Activated naive CD8-positive, alpha-beta T cell treated with anti-CD3 and anti-CD28 coated beads, Interleukin-2, amount 10 ng/mL, durations not matched to agents 7 days and 5 days (primary cell): ENCODE results near the gene LRP10. TPM values are rescaled to one million over a fixed set of nuclear protein-coding genes. Genes with fewer than 3 reads are reported as not detected.
A peak's percentile ranks its signal among the peaks of the same experiment; 100 is the strongest.

Experiments used
- ATAC-seq: fragments of 150-1000 bp; cut with Tn5 transposase; one replicate; pipeline ENCODE4 v1.10.0; 2021; ENCODE audit warnings: low read depth, moderate library complexity
- POLR2A ChIA-PET: fragments of 350-600 bp; sonication (Branson Sonifier 250); formaldehyde crosslinking; loops from one replicate; lab custom pipeline; 2021; ENCODE audit warnings: antibody characterized with exemption; lab: Charles Lee
- DNase-seq: peaks from one replicate; pipeline ENCODE4 v3.0.0; 2021
- H3K27ac Mint-ChIP-seq: one replicate; pipeline ENCODE4 v1.8.0; 2022; ENCODE audit warnings: mild to moderate bottlenecking, mixed read lengths
- H3K27me3 Mint-ChIP-seq: one replicate; pipeline ENCODE4 v1.8.0; 2022; ENCODE audit warnings: mild to moderate bottlenecking, moderate library complexity, mixed read lengths
- H3K36me3 Mint-ChIP-seq: one replicate; pipeline ENCODE4 v1.8.0; 2021; ENCODE audit warnings: mild to moderate bottlenecking, mixed read lengths
- H3K4me1 Mint-ChIP-seq: one replicate; pipeline ENCODE4 v1.8.0; 2021; ENCODE audit warnings: mixed read lengths
- H3K4me3 Mint-ChIP-seq: one replicate; pipeline ENCODE4 v1.8.0; 2022; ENCODE audit warnings: mild to moderate bottlenecking, moderate library complexity, mixed read lengths
- H3K9me3 Mint-ChIP-seq: one replicate; pipeline ENCODE4 v1.8.0; 2021; ENCODE audit warnings: mixed read lengths
- total RNA-seq, 2 experiments: library from RNA; stranded (reverse); gene quantifications; one replicate each; pipeline ENCODE4 v1.2.3, GENCODE V29; 2021

The LRP10 gene
- total RNA-seq, 2 experiments from 2014 or later, result 59.9 to 63.1 TPM

DNA sequence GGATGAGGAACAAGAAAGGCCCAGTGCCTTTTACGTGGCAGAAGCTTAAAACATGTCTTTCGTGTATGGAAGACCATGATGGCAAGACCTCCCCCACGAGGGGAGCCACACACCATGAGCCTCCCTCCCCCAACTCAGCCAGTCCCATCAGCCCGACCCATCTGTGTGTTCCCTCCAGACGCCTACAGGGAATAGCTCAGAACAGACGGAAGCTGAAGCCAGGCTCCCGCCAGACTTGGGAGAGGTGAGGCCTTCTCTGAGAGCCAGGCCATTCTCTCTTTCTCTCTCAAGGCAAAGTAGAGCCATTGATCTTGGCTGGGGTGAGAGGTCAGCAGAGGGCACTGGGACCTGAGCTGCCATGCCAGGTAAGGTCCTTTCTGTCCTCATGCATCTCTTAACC, 20.9 kb downstream of the LRP10 start:
- ATAC-seq (no peak), DNase-seq (no peak)
- Mint-ChIP-seq H3K27ac (no peak overlapping the region), H3K27me3 (no peaks in the 10 kb centered on the region), H3K4me3 (no peak overlapping the region), H3K4me1 (peaks cover 8% of the 10 kb centered on the region), H3K36me3 (peaks cover 6% of the 10 kb centered on the region), H3K9me3 (no peaks in the 10 kb centered on the region)
- POLR2A ChIA-PET, result interaction anchor here (0.6 to 1.2 kb wide), 2 partner anchors 14 to 20 kb away, joined by 3 to 5 read pairs; no protein-coding TSS in a partner anchor

- H3K27me3 Mint-ChIP-seq, result no peaks in the 10 kb centered on the region
- no peaks in the 10 kb centered on the region for H3K9me3 Mint-ChIP-seq
- no peak overlapping the region for H3K27ac Mint-ChIP-seq
- ATAC-seq (no peak), DNase-seq (no peak)
- H3K36me3 Mint-ChIP-seq, result peaks cover 9% of the 10 kb centered on the region
- peaks cover 6% of the 10 kb centered on the region for H3K4me1 Mint-ChIP-seq
- H3K4me3 Mint-ChIP-seq, result no peak overlapping the region
- POLR2A ChIA-PET, result interaction anchor here (0.6 kb wide), 1 partner anchor 35 kb away, joined by 3 read pairs; no protein-coding TSS in a partner anchor
Measured at GRCh38 chr14:22893706-22894105, 22.2 kb downstream of the LRP10 start.

GRCh38 chr14:22895402-22895801, 23.9 kb downstream of the LRP10 start:
- Mint-ChIP-seq H3K9me3 (no peaks in the 10 kb centered on the region), H3K27ac (no peak overlapping the region), H3K4me3 (no peak overlapping the region), H3K27me3 (no peaks in the 10 kb centered on the region), H3K4me1 (peaks cover 6% of the 10 kb centered on the region), H3K36me3 (peaks cover 13% of the 10 kb centered on the region)
- DNase-seq, result no peak
- no peak for ATAC-seq
- POLR2A ChIA-PET, result no interaction called here

DNA sequence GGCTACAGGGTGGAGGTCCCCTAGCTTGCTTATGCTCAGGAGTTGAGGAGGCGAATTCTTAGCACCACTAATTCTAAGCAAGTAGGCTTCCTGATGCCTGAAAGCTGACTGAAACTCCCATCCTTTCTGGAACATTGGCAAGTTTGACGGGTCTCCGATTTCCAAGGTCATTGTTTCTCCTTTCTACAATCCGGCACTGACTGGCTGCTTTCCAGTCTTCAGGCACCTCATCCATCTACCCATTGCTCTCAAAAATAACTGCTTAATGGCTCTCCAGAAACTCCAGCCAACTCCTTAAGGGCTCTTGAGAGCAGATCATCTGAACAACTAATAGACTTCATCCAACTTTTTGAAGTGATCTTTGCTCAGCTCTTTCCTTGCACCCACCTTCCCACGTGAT, 24.8 kb downstream of the LRP10 start:
- H3K36me3 Mint-ChIP-seq, result peaks cover 15% of the 10 kb centered on the region
- POLR2A ChIA-PET, result interaction anchor here (0.7 to 0.8 kb wide), 2 partner anchors 16 to 25 kb away, joined by 3 read pairs; no protein-coding TSS in a partner anchor
- no peak overlapping the region for H3K27ac Mint-ChIP-seq
- H3K9me3 Mint-ChIP-seq, result no peaks in the 10 kb centered on the region
- peaks cover 12% of the 10 kb centered on the region for H3K4me1 Mint-ChIP-seq
- no peak overlapping the region for H3K4me3 Mint-ChIP-seq
- DNase-seq, result no peak
- H3K27me3 Mint-ChIP-seq, result no peaks in the 10 kb centered on the region
- no peak for ATAC-seq

DNA sequence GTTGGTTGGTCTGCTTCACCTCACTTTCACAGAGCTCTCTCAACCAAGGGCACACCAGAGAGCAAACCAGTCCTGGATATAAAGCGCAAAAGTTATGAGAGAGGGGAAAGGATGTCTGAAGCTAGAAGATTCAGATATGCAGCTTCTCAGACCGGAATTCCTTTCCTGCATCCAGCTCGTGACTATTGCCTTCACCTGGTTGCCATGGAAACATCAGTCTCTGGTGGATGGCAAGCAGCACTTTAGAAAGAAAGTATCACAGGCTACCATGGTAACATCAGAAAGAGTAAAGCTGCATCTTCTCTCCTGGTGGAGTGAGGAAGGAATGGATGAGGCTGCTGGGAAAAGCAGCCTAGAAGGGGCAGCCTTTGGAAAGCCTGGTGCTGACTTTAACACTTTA, 25.2 kb downstream of the LRP10 start:
- Mint-ChIP-seq H3K36me3 (peaks cover 19% of the 10 kb centered on the region), H3K27me3 (no peaks in the 10 kb centered on the region), H3K27ac (no peak overlapping the region), H3K9me3 (no peaks in the 10 kb centered on the region), H3K4me1 (peaks cover 14% of the 10 kb centered on the region), H3K4me3 (no peak overlapping the region)
- DNase-seq (no peak), ATAC-seq (no peak)
- POLR2A ChIA-PET, result interaction anchor here (0.7 to 0.8 kb wide), 3 partner anchors 16 to 26 kb away, joined by 3 read pairs; no protein-coding TSS in a partner anchor

DNA sequence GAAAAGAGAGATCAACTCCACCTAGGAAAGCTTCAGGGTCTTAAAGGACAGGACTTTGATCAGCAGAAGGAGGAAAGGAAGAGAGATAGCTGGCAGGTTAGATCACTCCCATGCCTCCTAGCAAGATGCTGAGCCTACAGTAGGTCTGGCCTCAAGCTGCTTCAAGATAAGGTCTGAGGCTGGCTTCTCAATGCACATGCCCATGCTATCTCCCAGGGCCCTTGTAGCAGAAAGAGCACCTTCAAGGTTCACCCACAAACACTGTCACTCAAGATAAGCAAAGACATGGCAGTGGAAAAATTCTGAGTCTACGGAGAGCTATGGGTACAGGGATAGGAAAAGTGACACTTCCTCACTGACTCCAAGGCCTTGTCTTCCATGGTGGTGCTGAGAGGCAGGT, 25.8 kb downstream of the LRP10 start:
- ATAC-seq (no peak), DNase-seq (no peak)
- POLR2A ChIA-PET, result interaction anchor here (0.7 kb wide), 1 partner anchor 25 kb away, joined by 3 read pairs; no protein-coding TSS in a partner anchor
- Mint-ChIP-seq H3K4me3 (no peak overlapping the region), H3K27ac (no peak overlapping the region), H3K4me1 (peaks cover 15% of the 10 kb centered on the region), H3K9me3 (no peaks in the 10 kb centered on the region), H3K27me3 (no peaks in the 10 kb centered on the region), H3K36me3 (peaks cover 23% of the 10 kb centered on the region)

GRCh38 chr14:22898302-22899090, 27.0 kb downstream of the LRP10 start:
- Mint-ChIP-seq H3K4me3 (no peak overlapping the region), H3K4me1 (peaks cover 15% of the 10 kb centered on the region), H3K36me3 (peaks cover 24% of the 10 kb centered on the region), H3K27me3 (no peaks in the 10 kb centered on the region), H3K27ac (no peak overlapping the region), H3K9me3 (no peaks in the 10 kb centered on the region)
- POLR2A ChIA-PET, result interaction anchor here (0.6 to 1.4 kb wide), 3 partner anchors 9 to 71 kb away, joined by 3 read pairs; no protein-coding TSS in a partner anchor
- ATAC-seq (no peak), DNase-seq (no peak)

DNA sequence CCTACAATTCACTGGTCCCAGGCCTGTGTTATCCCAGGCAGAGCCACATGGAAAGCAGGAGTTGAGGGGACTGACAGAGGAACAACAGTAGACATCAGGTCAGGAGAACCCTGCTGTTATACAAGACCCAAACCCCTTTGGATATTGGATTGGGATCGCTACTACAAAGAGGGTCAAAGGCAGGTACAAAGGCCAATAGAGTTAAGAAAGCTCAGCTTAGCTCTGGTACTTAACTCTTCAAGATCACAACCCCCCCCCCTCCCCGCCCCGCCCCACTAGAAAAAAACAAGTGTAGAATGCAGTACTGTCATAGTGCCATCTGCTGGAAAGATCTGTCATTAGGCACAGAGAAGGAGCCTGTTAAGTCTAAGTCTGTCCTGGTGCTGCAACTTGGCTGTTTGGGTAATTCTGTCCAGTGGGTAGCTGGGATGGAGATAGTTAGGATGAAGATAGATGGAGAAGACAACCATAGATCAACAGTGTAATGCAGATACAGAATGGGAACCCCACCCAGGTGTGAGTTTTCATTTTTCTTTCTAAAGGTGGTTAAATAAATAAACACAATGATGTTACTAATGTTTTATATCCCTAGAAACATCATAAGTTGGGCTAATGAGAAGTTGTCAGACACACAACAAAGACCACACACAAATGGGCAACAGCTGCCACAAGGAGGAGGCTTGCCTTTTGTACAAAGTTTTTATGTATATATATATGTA, 28.7 kb downstream of the LRP10 start:
- peak; percentile 75 for ATAC-seq
- H3K36me3 Mint-ChIP-seq, result peaks cover 24% of the 10 kb centered on the region
- H3K27ac Mint-ChIP-seq, result peak overlapping the region; percentile 31
- no peaks in the 10 kb centered on the region for H3K9me3 Mint-ChIP-seq
- peaks cover 15% of the 10 kb centered on the region for H3K4me1 Mint-ChIP-seq
- no peak overlapping the region for H3K4me3 Mint-ChIP-seq
- POLR2A ChIA-PET, result interaction anchor here (0.7 to 1.5 kb wide), 6 partner anchors 14 to 330 kb away, joined by 3 to 7 read pairs (median 3); partner anchors contain the start of gene RBM23
- no peaks in the 10 kb centered on the region for H3K27me3 Mint-ChIP-seq
- no peak for DNase-seq

DNA sequence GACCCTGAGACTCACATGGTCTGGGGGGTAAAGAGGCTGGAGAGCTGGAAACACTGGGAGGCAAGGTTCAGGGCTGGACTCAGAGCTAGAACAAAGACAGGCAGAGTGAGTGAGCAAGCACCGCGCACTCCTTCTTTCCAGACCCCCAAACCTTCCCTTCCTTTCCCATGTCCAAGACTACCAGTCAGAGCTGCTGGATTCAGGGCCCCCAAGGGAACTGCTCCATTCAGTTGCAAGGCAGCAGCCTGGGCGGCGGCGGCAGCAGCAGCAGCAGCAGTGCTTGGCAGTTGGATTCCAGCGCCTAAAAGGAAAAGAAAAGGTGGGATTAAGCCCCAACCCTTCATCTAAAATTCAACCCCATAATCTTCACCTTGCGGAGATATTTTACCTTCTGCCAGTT, 30.3 kb downstream of the LRP10 start:
- Mint-ChIP-seq H3K9me3 (no peaks in the 10 kb centered on the region), H3K27ac (no peak overlapping the region), H3K4me1 (peaks cover 15% of the 10 kb centered on the region), H3K27me3 (no peaks in the 10 kb centered on the region), H3K4me3 (no peak overlapping the region), H3K36me3 (peaks cover 26% of the 10 kb centered on the region)
- POLR2A ChIA-PET, result interaction anchor here (0.6 to 1.2 kb wide), 7 partner anchors 12 to 389 kb away, joined by 3 read pairs; partner anchors contain the start of gene LRP10
- no peak for DNase-seq
- no peak for ATAC-seq

DNA sequence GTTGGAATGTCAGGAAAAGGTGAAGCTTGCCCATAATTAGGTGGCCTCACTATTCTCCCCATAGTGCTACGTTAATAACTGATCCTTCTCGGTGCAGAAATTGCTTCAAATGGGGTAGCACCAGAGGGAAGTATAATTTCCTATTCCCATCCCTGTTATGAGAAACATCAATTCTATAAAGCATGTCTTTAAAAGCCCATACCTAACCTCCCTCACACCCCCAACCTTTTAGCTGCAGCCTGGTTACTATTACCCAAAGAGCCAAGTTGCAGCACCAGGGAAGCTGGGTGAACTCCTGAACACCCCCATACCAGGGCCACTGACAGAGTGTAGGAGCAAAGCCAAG, 32.2 kb downstream of the LRP10 start:
- DNase-seq, result no peak
- H3K4me3 Mint-ChIP-seq, result no peak overlapping the region
- no peak for ATAC-seq
- peaks cover 12% of the 10 kb centered on the region for H3K4me1 Mint-ChIP-seq
- H3K27ac Mint-ChIP-seq, result no peak overlapping the region
- POLR2A ChIA-PET, result interaction anchor here (1.8 kb wide), 1 partner anchor 15 kb away, joined by 6 read pairs; the partner anchor contains the start of gene RBM23
- H3K36me3 Mint-ChIP-seq, result peaks cover 26% of the 10 kb centered on the region
- H3K9me3 Mint-ChIP-seq, result no peaks in the 10 kb centered on the region
- H3K27me3 Mint-ChIP-seq, result no peaks in the 10 kb centered on the region

DNA sequence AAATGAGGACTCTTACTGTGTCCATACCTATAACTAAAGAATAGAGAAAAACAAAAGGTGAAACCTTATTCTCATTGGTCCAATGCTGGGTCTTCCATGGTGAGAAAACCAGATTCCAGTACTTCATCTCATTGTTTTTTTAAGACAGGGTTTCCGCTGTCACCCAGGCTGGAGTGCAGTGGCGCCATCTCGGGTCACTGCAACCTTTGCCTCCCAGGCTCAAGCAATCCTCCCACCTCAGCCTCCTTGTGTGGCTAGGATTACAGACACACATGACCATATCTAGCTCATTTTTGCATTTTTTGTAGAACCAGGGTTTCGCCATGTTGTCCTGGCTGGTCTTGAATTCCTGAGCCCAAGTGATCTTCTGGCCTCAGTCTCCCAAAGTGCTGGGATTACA, 34.1 kb downstream of the LRP10 start:
- POLR2A ChIA-PET, result no interaction called here
- no peak for ATAC-seq
- peaks cover 16% of the 10 kb centered on the region for H3K4me1 Mint-ChIP-seq
- H3K27ac Mint-ChIP-seq, result no peak overlapping the region
- H3K9me3 Mint-ChIP-seq, result no peaks in the 10 kb centered on the region
- no peaks in the 10 kb centered on the region for H3K27me3 Mint-ChIP-seq
- no peak for DNase-seq
- no peak overlapping the region for H3K4me3 Mint-ChIP-seq
- H3K36me3 Mint-ChIP-seq, result peaks cover 30% of the 10 kb centered on the region

GRCh38 chr14:22906073-22906472, 34.5 kb downstream of the LRP10 start:
- Mint-ChIP-seq H3K4me3 (no peak overlapping the region), H3K27ac (no peak overlapping the region), H3K36me3 (peaks cover 28% of the 10 kb centered on the region), H3K4me1 (peaks cover 11% of the 10 kb centered on the region), H3K27me3 (no peaks in the 10 kb centered on the region), H3K9me3 (no peaks in the 10 kb centered on the region)
- no peak for ATAC-seq
- DNase-seq, result no peak
- POLR2A ChIA-PET, result no interaction called here

DNA sequence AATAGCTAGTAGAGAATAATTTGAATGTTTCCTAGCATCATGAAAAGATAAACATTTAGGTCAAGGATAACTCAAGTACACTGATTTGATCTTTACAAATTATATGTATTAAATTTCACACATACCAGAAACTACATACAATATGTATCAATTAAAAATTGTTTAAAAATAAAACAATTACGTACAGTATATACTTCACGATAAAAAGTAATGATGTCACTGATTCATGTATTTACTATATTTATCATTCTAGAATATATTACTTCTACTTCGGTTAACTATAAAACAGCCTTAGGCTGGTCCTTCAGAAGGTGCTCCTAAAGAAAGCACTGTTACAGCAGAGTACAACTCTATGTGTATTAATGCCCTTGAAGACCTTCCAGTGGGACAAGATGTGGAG, 35.9 kb downstream of the LRP10 start:
- no peak for ATAC-seq
- no peak for DNase-seq
- Mint-ChIP-seq H3K4me3 (no peak overlapping the region), H3K4me1 (peaks cover 10% of the 10 kb centered on the region), H3K9me3 (no peaks in the 10 kb centered on the region), H3K27ac (no peak overlapping the region), H3K36me3 (peaks cover 25% of the 10 kb centered on the region), H3K27me3 (no peaks in the 10 kb centered on the region)
- POLR2A ChIA-PET, result interaction anchor here (1.6 kb wide), 1 partner anchor 12 kb away, joined by 5 read pairs; the partner anchor contains the start of gene RBM23
